Trophoblast cell (in vitro differentiated cells and primary cell): Measurements from ENCODE around the gene GALNT14.

ENCODE experiments used
- DNase-seq, 2 donors: peaks; one replicate each; pipeline ENCODE4 v3.0.0-alpha.2; 2016
- H2AFZ ChIP-seq: 2 replicates; pipeline ENCODE4 v1.6.1; 2013; ENCODE audit warnings: low read length, moderate library complexity, mild to moderate bottlenecking; ENCODE audit not compliant: insufficient read depth, poor library complexity
- H2AK5ac ChIP-seq: 2 replicates; pipeline ENCODE4 v1.6.1; 2013; ENCODE audit warnings: mild to moderate bottlenecking, low read length
- H2BK120ac ChIP-seq: 2 replicates; pipeline ENCODE4 v1.6.1; 2013; ENCODE audit warnings: low read length, mild to moderate bottlenecking, moderate library complexity; ENCODE audit not compliant: insufficient read depth, poor library complexity
- H2BK12ac ChIP-seq: 2 replicates; pipeline ENCODE4 v1.6.1; 2013; ENCODE audit warnings: mild to moderate bottlenecking, low read length, moderate library complexity
- H2BK5ac ChIP-seq: 2 replicates; pipeline ENCODE4 v1.6.1; 2013; ENCODE audit warnings: low read length, low read depth, moderate library complexity, mild to moderate bottlenecking; ENCODE audit not compliant: poor library complexity
- H3K14ac ChIP-seq: 2 replicates; pipeline ENCODE4 v1.6.1; 2013; ENCODE audit warnings: mild to moderate bottlenecking, low read length
- H3K18ac ChIP-seq: 2 replicates; pipeline ENCODE4 v1.6.1; 2013; ENCODE audit warnings: mild to moderate bottlenecking, low read length
- H3K23ac ChIP-seq: 2 replicates; pipeline ENCODE4 v1.6.1; 2013; ENCODE audit warnings: low read length
- H3K27ac ChIP-seq: 2 replicates; pipeline ENCODE4 v1.5.1; 2013; ENCODE audit warnings: low read depth, mild to moderate bottlenecking, inconsistent platforms, low read length, moderate library complexity
- H3K27me3 ChIP-seq: 2 replicates; pipeline ENCODE4 v1.6.1; 2013; ENCODE audit warnings: inconsistent platforms, mild to moderate bottlenecking, low read length, moderate library complexity; ENCODE audit not compliant: insufficient read depth
- H3K36me3 ChIP-seq, 2 experiments: 1 replicate in 1 of 2; 2 replicates in 1 of 2; pipeline ENCODE4 v1.6.1; 2013; ENCODE audit warnings: low read length in 2 of 2, mild to moderate bottlenecking in 2 of 2, moderate library complexity in 1 of 2; ENCODE audit not compliant: insufficient read depth in 2 of 2, control insufficient read depth in 1 of 2
- H3K4ac ChIP-seq: 2 replicates; pipeline ENCODE4 v1.6.1; 2013; ENCODE audit warnings: low read depth, mild to moderate bottlenecking, low read length, moderate library complexity
- H3K4me1 ChIP-seq, 2 experiments: 1 replicate in 1 of 2; 2 replicates in 1 of 2; pipeline ENCODE4 v1.6.1; 2013; ENCODE audit warnings: low read length in 2 of 2, mild to moderate bottlenecking in 2 of 2, moderate library complexity in 1 of 2; ENCODE audit not compliant: insufficient read depth in 2 of 2, control insufficient read depth in 1 of 2
- H3K4me2 ChIP-seq: 2 replicates; pipeline ENCODE4 v1.6.1; 2013; ENCODE audit warnings: inconsistent platforms, mild to moderate bottlenecking, low read length, moderate library complexity
- H3K4me3 ChIP-seq: 2 replicates; pipeline ENCODE4 v1.5.1; 2013; ENCODE audit warnings: mild to moderate bottlenecking, low read depth, low read length, inconsistent platforms
- H3K79me1 ChIP-seq: one replicate; pipeline ENCODE4 v1.6.1; 2013; ENCODE audit warnings: low read length
- H3K79me2 ChIP-seq: 2 replicates; pipeline ENCODE4 v1.6.1; 2013; ENCODE audit warnings: low read length, mild to moderate bottlenecking; ENCODE audit not compliant: control insufficient read depth, insufficient read depth, poor library complexity
- H3K9ac ChIP-seq: 2 replicates; pipeline ENCODE4 v1.6.1; 2013; ENCODE audit warnings: mild to moderate bottlenecking, low read length
- H3K9me3 ChIP-seq: 2 replicates; pipeline ENCODE4 v1.6.1; 2013; ENCODE audit warnings: low read depth, mild to moderate bottlenecking, control low read depth, inconsistent platforms, low read length; ENCODE audit not compliant: insufficient read depth
- H4K12ac ChIP-seq: 2 replicates; pipeline ENCODE4 v1.6.1; 2013; ENCODE audit warnings: low read depth, mild to moderate bottlenecking, low read length, moderate library complexity
- H4K8ac ChIP-seq: 2 replicates; pipeline ENCODE4 v1.6.1; 2013; ENCODE audit warnings: low read depth, mild to moderate bottlenecking, low read length, moderate library complexity
- H4K91ac ChIP-seq: one replicate; pipeline ENCODE4 v1.6.1; 2013; ENCODE audit warnings: low read depth, mild to moderate bottlenecking, low read length, moderate library complexity
- WGBS: extraction: QIAGEN DNeasy Blood & Tissue Kit; methylation state at CpG from one replicate; pipeline ENCODE4 v1.1.7; 2013; ENCODE audit warnings: missing lambda C conversion rate; ENCODE audit not compliant: insufficient read length, insufficient coverage; ENCODE audit errors: extremely low coverage; 5-methylcytosine and 5-hydroxymethylcytosine counted together

Gene GALNT14

DNA sequence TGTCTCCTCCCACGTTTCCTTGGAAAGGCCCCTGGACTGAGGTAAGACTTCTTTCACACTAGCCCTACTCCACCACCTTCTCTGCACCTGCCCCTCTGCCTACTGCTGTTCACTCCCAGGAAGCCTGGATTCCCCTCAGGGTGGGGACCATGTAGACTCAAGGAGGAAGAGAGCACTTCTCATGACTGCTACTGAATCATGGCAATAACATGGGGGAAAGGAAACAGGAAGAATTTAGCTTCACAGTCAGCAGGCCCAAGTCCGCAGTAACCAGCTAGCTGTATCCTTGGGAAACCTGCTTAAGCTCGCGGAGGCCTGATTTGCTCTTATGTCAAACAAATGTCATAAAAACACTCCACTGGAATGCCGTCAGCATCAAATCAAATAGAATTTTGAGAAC, 204.7 kb downstream of the GALNT14 start:
- Histone ChIP-seq H3K27ac (no peak overlapping the region), H3K4me3 (no peak overlapping the region), H3K9me3 (no peaks in the 10 kb centered on the region), H4K91ac (no peak overlapping the region), H3K36me3 (no peaks in the 10 kb centered on the region), H3K14ac (no peak overlapping the region), H3K79me2 (no peaks in the 10 kb centered on the region), H2BK12ac (no peak overlapping the region), H3K9ac (no peak overlapping the region), H3K18ac (no peak overlapping the region), H2BK120ac (no peak overlapping the region), H3K4me1 (no peaks in the 10 kb centered on the region), H3K23ac (no peak overlapping the region), H4K8ac (no peak overlapping the region), H4K12ac (no peak overlapping the region), H2BK5ac (no peak overlapping the region), H2AK5ac (no peak overlapping the region), H3K27me3 (no peaks in the 10 kb centered on the region), H2AFZ (no peak overlapping the region), H3K79me1 (no peaks in the 10 kb centered on the region), H3K4me2 (no peak overlapping the region), H3K4ac (no peak overlapping the region)
- WGBS = no CpG with 5 or more reads among the region's 5 CpGs
- no peak for DNase-seq

- Histone ChIP-seq H4K12ac (no peak overlapping the region), H3K9me3 (no peaks in the 10 kb centered on the region), H2BK5ac (no peak overlapping the region), H2BK120ac (no peak overlapping the region), H3K79me1 (no peaks in the 10 kb centered on the region), H3K27ac (no peak overlapping the region), H4K8ac (no peak overlapping the region), H2AFZ (no peak overlapping the region), H2AK5ac (no peak overlapping the region), H3K36me3 (no peaks in the 10 kb centered on the region), H3K27me3 (no peaks in the 10 kb centered on the region), H3K4me3 (no peak overlapping the region), H3K9ac (no peak overlapping the region), H3K23ac (no peak overlapping the region), H3K4me2 (no peak overlapping the region), H3K4ac (no peak overlapping the region), H2BK12ac (no peak overlapping the region), H3K18ac (no peak overlapping the region), H3K79me2 (no peaks in the 10 kb centered on the region), H4K91ac (no peak overlapping the region), H3K14ac (no peak overlapping the region), H3K4me1 (no peaks in the 10 kb centered on the region)
- WGBS = no CpG with 5 or more reads among the region's 3 CpGs
- DNase-seq = no peak
Measured at GRCh38 chr2:30932870-30933269, 205.4 kb downstream of the GALNT14 start.

- no peaks in the 10 kb centered on the region for H3K4me1 ChIP-seq
- H2BK12ac ChIP-seq = no peak overlapping the region
- H3K36me3 ChIP-seq = no peaks in the 10 kb centered on the region
- H3K9ac ChIP-seq = no peak overlapping the region
- H3K18ac ChIP-seq = no peak overlapping the region
- H2BK5ac ChIP-seq = no peak overlapping the region
- no peak overlapping the region for H2AK5ac ChIP-seq
- WGBS = no CpG with 5 or more reads among the region's 19 CpGs
- H3K79me2 ChIP-seq = no peaks in the 10 kb centered on the region
- H2AFZ ChIP-seq = no peak overlapping the region
- H4K91ac ChIP-seq = no peak overlapping the region
- DNase-seq = no peak
- no peaks in the 10 kb centered on the region for H3K9me3 ChIP-seq
- no peak overlapping the region for H3K23ac ChIP-seq
- no peak overlapping the region for H4K8ac ChIP-seq
- no peak overlapping the region for H3K4me2 ChIP-seq
- H2BK120ac ChIP-seq = no peak overlapping the region
- H3K14ac ChIP-seq = no peak overlapping the region
- H3K4me3 ChIP-seq = no peak overlapping the region
- no peak overlapping the region for H3K27ac ChIP-seq
- no peaks in the 10 kb centered on the region for H3K79me1 ChIP-seq
- H3K27me3 ChIP-seq = no peaks in the 10 kb centered on the region
- no peak overlapping the region for H4K12ac ChIP-seq
- H3K4ac ChIP-seq = no peak overlapping the region
Measured at GRCh38 chr2:30931841-30932407, 206.3 kb downstream of the GALNT14 start.

DNA sequence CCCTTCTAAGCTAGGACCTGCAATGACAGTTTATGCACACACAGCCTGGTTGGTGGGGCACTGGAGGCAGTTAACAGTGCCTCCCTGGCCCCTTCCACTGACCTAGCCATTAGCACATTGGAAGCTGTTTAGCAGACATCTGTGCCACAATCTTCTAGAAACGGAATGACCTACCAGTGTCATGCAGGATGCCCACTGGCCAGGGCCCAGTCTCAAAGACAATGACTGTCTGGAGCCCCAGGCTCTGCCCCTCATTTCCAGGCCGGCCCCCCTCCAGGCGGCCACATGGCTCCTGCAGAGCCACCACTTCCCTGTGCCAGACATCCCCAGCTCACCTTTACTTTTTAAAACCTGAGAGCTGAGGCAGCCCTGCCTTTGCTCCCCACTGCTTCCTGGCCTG, 207.5 kb downstream of the GALNT14 start:
- H4K12ac ChIP-seq = no peak overlapping the region
- no peak overlapping the region for H2BK12ac ChIP-seq
- no CpG with 5 or more reads among the region's 3 CpGs for WGBS
- no peak overlapping the region for H2AFZ ChIP-seq
- no peaks in the 10 kb centered on the region for H3K79me2 ChIP-seq
- H2BK120ac ChIP-seq = no peak overlapping the region
- no peak overlapping the region for H3K18ac ChIP-seq
- H3K36me3 ChIP-seq = no peaks in the 10 kb centered on the region
- H3K14ac ChIP-seq = no peak overlapping the region
- H3K9me3 ChIP-seq = no peaks in the 10 kb centered on the region
- H3K4me2 ChIP-seq = no peak overlapping the region
- H3K9ac ChIP-seq = no peak overlapping the region
- no peak overlapping the region for H2AK5ac ChIP-seq
- no peak overlapping the region for H2BK5ac ChIP-seq
- no peak overlapping the region for H3K4me3 ChIP-seq
- no peak overlapping the region for H4K8ac ChIP-seq
- H3K4me1 ChIP-seq = no peaks in the 10 kb centered on the region
- H3K4ac ChIP-seq = no peak overlapping the region
- H3K79me1 ChIP-seq = no peaks in the 10 kb centered on the region
- H4K91ac ChIP-seq = no peak overlapping the region
- no peak overlapping the region for H3K27ac ChIP-seq
- no peak for DNase-seq
- no peak overlapping the region for H3K23ac ChIP-seq
- no peaks in the 10 kb centered on the region for H3K27me3 ChIP-seq
